IPS-NIHi7 (cell line): ENCODE results near the gene TEX14.
A peak's percentile ranks its signal among the peaks of the same experiment; 100 is the strongest.

Experiments used
- DNase-seq: peaks from one replicate; pipeline ENCODE4 v3.0.0; 2012; ENCODE audit warnings: mixed read lengths; ENCODE audit errors: extremely low spot score

Gene TEX14

GRCh38 chr17:58648236-58648635 is 43.6 kb downstream of the TEX14 start:
- no peak for DNase-seq

- no peak for DNase-seq
Measured at GRCh38 chr17:58643147-58643546, 48.7 kb downstream of the TEX14 start.

- DNase-seq: no peak
Measured at GRCh38 chr17:58641887-58642311, 49.9 kb downstream of the TEX14 start.

GRCh38 chr17:58640202-58640601 is 51.6 kb downstream of the TEX14 start:
- no peak for DNase-seq

DNA sequence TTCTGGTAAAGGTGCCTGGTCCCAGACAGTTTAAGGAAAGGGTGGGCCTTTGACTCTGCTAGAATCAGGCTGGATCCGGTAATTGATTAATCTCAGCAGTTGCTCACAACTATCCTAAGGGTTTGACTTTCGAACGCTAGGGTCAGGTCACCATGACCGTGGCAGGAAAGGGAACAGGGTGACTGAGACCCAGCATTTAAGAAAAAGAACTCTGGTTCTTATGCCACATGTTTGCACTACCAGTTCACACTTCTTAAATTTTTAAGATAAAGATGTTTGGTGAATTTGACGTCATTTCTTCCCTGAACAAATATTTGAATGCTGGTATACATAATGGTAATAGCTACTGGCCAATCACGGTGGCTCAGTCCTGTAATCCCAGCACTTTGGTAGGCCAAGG is 52.2 kb downstream of the TEX14 start:
- DNase-seq: no peak

- DNase-seq: no peak
Measured at GRCh38 chr17:58637011-58637570, 54.8 kb downstream of the TEX14 start.

- no peak for DNase-seq
Measured at GRCh38 chr17:58632324-58633314, 59.2 kb downstream of the TEX14 start.

DNA sequence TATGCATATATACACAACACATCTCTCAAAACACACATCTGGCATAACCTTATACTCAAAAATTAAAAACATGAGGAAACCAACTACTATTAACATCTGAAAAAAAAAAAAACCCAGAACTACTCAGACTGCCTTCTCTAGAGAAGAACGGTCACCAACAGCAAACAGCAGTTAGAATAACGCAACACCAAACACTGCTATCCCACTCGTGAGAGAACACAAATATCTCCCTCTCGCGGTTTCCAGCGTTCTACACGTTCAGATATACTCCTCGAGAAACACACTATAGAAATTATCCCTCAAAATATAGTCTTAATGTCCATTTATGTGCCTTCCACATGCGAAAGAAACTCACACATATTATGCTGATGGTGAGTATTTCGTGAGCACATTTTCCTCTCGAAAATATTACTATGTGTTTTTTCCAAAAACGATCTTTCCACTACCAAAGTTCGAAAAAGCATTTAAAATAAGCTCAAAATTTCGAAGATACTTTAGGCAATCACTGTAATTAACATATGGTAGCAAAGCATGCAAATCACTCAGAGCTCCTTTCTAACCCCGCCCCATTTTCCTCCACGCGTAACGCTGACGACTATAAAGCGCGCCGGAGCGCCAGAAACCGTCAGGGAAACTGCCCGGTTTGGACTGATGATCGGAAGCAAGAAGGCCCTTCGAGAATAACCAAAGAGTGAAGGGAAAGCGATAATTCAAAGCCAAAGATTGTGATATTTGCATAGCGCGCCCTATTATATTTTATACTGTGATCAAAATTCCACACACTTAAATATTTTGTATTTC is 60.1 kb downstream of the TEX14 start:
- peak; percentile 90 for DNase-seq

DNA sequence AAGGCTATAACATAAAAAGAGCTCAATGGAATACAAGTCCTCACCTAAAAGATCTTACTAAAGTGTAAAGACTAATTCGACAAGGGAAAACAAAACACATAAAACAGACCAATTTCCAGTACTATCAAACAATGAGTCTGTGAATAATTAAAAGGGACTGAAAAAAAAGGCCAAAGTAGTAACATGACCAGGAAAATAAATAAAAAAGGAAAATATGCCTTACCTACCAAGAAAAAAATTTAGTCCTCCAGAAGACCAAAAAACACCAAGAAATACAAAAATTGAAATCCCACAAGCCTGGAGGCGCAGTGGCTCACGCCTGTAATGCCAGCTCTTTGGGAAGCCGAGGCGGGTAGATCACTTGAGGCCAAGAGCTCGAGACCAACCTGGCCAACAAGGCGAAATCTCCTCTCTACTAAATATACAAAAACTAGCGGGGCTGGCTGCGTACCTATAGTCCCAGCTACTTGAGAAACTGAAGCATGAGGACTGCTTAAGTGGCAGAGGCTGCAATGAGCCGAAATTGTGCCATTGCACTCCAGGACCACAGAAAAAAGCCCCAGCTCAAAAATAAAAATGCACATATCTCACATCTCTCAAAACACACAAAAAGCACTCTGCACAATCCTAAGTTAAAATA is 60.8 kb downstream of the TEX14 start:
- no peak for DNase-seq

DNA sequence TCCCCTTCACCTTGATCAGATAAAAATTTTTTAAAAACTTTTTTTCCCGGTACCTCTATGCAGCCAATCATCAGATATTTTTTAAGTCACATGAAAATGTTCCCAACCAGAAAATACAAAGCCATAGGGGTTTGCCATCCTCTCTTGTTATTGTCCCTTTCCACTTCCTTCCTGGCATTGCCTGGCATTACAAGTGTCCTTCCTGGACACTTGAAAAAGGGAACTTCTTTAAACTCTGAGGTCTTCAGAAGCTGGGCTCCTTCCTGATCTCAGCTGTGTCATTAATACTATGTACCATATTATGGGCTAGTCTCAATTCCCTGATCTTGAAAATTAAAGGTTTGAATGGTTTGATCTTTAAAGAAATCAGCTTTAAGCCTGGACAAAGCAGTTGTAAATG is 64.9 kb downstream of the TEX14 start:
- no peak for DNase-seq

- DNase-seq: no peak
Measured at GRCh38 chr17:58624751-58625150, 67.1 kb downstream of the TEX14 start.

DNA sequence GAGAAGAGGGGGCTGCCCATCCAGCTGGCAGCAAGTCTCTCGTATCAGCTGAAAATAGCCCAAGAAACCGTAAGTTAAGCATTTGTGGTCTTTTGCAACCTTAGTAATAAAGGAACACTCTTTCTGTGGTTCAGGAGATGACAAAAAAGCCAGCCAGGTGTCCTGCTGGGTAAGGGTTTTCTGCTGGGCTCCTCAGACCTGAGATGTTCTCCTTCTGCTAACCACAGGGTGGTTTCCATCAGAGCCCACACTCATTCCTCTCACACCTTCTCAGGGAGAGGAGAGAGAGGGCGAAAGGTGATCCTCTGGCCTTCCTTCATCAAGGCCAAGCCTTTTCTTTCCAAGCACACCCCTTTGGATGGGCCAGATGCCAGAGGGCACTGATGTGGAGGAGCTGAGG is 70.7 kb downstream of the TEX14 start:
- DNase-seq: no peak

GRCh38 chr17:58618336-58618735 is 73.5 kb downstream of the TEX14 start:
- no peak for DNase-seq

- DNase-seq: no peak
Measured at GRCh38 chr17:58617563-58617962, 74.3 kb downstream of the TEX14 start.

- no peak for DNase-seq
Measured at GRCh38 chr17:58615768-58616659, 75.8 kb downstream of the TEX14 start.

DNA sequence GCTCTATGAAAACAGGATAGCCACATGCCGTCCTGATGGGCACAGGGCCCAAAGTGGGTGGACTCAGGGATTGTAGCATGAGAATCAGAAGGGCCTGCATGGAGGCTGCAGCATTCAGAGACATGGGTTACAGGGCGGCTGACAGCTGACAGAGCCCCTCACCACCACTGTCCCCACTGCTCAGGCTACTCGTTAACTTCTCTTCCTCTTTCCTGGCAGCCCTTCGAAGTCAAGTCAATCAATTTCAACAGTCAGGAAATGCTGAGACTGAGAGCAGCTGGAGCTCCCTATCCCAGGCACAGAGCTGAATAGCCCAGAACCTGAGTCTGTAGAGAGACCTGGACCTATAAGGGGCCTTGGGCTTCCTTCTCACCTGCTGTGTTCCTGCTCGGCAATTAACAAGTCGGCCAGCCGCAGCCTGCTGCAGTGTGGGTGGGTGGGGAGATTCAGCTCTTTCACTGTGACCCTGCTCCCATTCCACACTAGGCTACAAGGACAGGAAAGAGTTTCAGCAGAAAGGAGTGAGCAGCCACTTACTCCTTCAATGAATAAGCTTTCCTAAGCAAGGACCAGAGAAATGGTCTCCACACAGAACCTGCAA is 76.9 kb downstream of the TEX14 start:
- DNase-seq: peak; percentile 48

DNA sequence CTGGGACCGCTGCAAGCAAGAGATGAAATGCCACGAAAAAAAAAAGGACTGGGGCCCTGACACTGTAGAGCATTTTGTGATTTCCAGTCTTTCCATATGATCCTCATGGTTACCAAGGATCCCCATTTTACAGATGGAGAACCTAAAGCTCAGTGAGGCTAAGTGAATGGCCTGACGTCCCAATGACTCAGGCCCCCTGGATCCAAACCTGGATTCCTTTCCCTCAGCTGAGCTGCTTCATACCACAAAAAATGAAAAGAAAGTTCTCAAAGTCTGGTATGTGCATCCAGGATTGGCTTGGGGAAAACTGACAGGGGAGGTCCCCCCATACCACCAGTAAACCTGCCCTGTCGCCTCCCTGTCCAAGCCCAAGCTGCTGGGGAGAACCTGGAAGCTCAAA is 80.5 kb downstream of the TEX14 start:
- no peak for DNase-seq

- no peak for DNase-seq
Measured at GRCh38 chr17:58606934-58607333, 84.9 kb downstream of the TEX14 start.

GRCh38 chr17:58605986-58606385 is 85.9 kb downstream of the TEX14 start:
- DNase-seq: no peak

DNA sequence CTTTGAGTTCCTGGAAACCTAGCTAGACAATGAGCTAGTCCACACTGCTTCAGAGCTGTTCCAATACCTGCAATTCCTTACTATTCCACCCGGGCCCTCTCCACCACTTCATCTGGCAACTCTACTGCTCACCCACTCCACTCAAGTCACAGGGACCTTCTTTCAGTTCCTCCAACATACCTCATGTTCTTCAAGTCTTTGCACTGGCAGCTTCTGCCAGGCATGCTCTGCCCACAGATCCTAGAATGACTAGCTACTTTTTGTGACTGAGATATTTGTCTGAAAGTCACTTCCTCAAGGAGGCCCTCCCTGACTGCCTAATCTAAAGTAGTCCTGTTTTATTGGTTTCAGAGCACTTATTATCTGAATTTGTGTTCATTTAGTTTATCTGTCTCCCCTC is 86.4 kb downstream of the TEX14 start:
- DNase-seq: no peak
